HEK293T (cell line): ENCODE measurements around the gene MYOZ2.

Source experiments
- CTCF ChIA-PET: fragments of 350-600 bp; formaldehyde crosslinking; extraction: SDS; loops from one replicate; lab custom pipeline; 2021; ENCODE audit warnings: antibody characterized with exemption, inconsistent platforms; lab: Yijun Ruan, JAX
- POLR2A ChIA-PET: fragments of 350-600 bp; formaldehyde crosslinking; extraction: SDS; loops from one replicate; lab custom pipeline; 2020; ENCODE audit warnings: antibody characterized with exemption, inconsistent platforms; lab: Yijun Ruan, JAX
- DNase-seq: peaks from one replicate; pipeline ENCODE4 v3.0.0; 2012; ENCODE audit warnings: mixed read lengths; ENCODE audit errors: extremely low spot score
- ARNT ChIP-seq: fragments of 450-650 bp; IDR thresholded peaks from 2 replicates; pipeline ENCODE4 v1.6.1; 2017; ENCODE audit warnings: mild to moderate bottlenecking
- BHLHE40 ChIP-seq: fragments of 450-650 bp; IDR thresholded peaks from 2 replicates; pipeline ENCODE4 v1.6.1; 2016; ENCODE audit warnings: mild to moderate bottlenecking, moderate library complexity, borderline replicate concordance
- CTBP1 ChIP-seq: fragments of 450-650 bp; IDR thresholded peaks from 2 replicates; pipeline ENCODE4 v1.6.1; 2016; ENCODE audit warnings: borderline replicate concordance
- ELF4 ChIP-seq: fragments of 450-650 bp; IDR thresholded peaks from 2 replicates; pipeline ENCODE4 v1.6.1; 2017; ENCODE audit warnings: antibody characterized with exemption
- FOXA1 ChIP-seq: fragments of 450-650 bp; IDR thresholded peaks from 2 replicates; pipeline ENCODE4 v1.6.1; 2016; ENCODE audit warnings: mild to moderate bottlenecking
- FOXK2 ChIP-seq: fragments of 450-650 bp; IDR thresholded peaks from 2 replicates; pipeline ENCODE4 v1.6.1; 2016; ENCODE audit warnings: mild to moderate bottlenecking
- FOXM1 ChIP-seq: fragments of 450-650 bp; IDR thresholded peaks from 2 replicates; pipeline ENCODE4 v1.6.1; 2017; ENCODE audit warnings: mild to moderate bottlenecking, borderline replicate concordance
- HDGF ChIP-seq: fragments of 450-650 bp; IDR thresholded peaks from 2 replicates; pipeline ENCODE4 v1.6.1; 2017; ENCODE audit warnings: antibody characterized with exemption, borderline replicate concordance
- L3MBTL2 ChIP-seq: fragments of 450-650 bp; conservative IDR thresholded peaks from 2 replicates; pipeline ENCODE4 v1.6.1; 2016; ENCODE audit warnings: mild to moderate bottlenecking
- LEF1 ChIP-seq: fragments of 450-650 bp; IDR thresholded peaks from 2 replicates; pipeline ENCODE4 v1.6.1; 2017; ENCODE audit warnings: mild to moderate bottlenecking, borderline replicate concordance
- NFRKB ChIP-seq: fragments of 450-650 bp; IDR thresholded peaks from 2 replicates; pipeline ENCODE4 v1.6.1; 2016; ENCODE audit warnings: mild to moderate bottlenecking, moderate library complexity
- PKNOX1 ChIP-seq: fragments of 450-650 bp; IDR thresholded peaks from 2 replicates; pipeline ENCODE4 v1.6.1; 2016
- SP1 ChIP-seq: fragments of 450-650 bp; IDR thresholded peaks from 2 replicates; pipeline ENCODE4 v1.6.1; 2017
- SUZ12 ChIP-seq: fragments of 450-650 bp; IDR thresholded peaks from 2 replicates; pipeline ENCODE4 v1.6.1; 2016; ENCODE audit warnings: mild to moderate bottlenecking
- TARDBP ChIP-seq: fragments of 450-650 bp; IDR thresholded peaks from 2 replicates; pipeline ENCODE4 v1.6.1; 2016
- ZNF384 ChIP-seq: fragments of 450-650 bp; IDR thresholded peaks from 2 replicates; pipeline ENCODE4 v1.6.1; 2016

The MYOZ2 gene

GRCh38 chr4:119211867-119212233 lies 76.2 kb downstream of the MYOZ2 start:
- TF ChIP-seq ARNT: no peak
- TF ChIP-seq BHLHE40: no peak
- no peak for TF ChIP-seq NFRKB
- no peak for TF ChIP-seq SUZ12
- TF ChIP-seq CTBP1: no peak
- no peak for TF ChIP-seq PKNOX1
- no peak for TF ChIP-seq FOXK2
- TF ChIP-seq FOXA1: no peak
- no peak for TF ChIP-seq SP1
- no peak for TF ChIP-seq LEF1
- no peak for TF ChIP-seq HDGF
- no peak for TF ChIP-seq FOXM1
- TF ChIP-seq TARDBP: no peak
- TF ChIP-seq ELF4: no peak; the same call in 1 of the 2 replicates
- no peak for TF ChIP-seq ZNF384
- no peak; the same call in 1 of the 2 replicates for TF ChIP-seq L3MBTL2
- no peak for DNase-seq
- POLR2A ChIA-PET: interaction anchor here (0.7 to 2.0 kb wide), 16 partner anchors 9 to 212 kb away, joined by 3 to 14 read pairs (median 5); a partner anchor contains a TSS
- CTCF ChIA-PET: no interaction called here

- ChIA-PET CTCF (interaction anchor here (0.8 to 1.2 kb wide), 2 partner anchors 126 to 172 kb away, joined by 3 to 4 read pairs; no protein-coding TSS in a partner anchor), POLR2A (interaction anchor here (0.6 to 2.0 kb wide), 30 partner anchors 9 to 213 kb away, joined by 3 to 14 read pairs (median 4); a partner anchor contains a TSS)
- TF ChIP-seq NFRKB: no peak
- TF ChIP-seq BHLHE40: no peak
- TF ChIP-seq ELF4: peak; percentile 78
- peak; percentile 64; the same call in 1 of the 2 replicates for TF ChIP-seq PKNOX1
- TF ChIP-seq FOXM1: no peak
- TF ChIP-seq L3MBTL2: peak; percentile 82
- TF ChIP-seq LEF1: no peak
- no peak for TF ChIP-seq FOXK2
- TF ChIP-seq HDGF: no peak
- peak; percentile 98 for DNase-seq
Observed at GRCh38 chr4:119212234-119212963, 76.8 kb downstream of the MYOZ2 start, which contains the start of gene USP53. Gene USP53, plus strand, starts transcription at chr4:119212713. Its CDS starts 27,047 bp downstream, at chr4:119239760.

DNA sequence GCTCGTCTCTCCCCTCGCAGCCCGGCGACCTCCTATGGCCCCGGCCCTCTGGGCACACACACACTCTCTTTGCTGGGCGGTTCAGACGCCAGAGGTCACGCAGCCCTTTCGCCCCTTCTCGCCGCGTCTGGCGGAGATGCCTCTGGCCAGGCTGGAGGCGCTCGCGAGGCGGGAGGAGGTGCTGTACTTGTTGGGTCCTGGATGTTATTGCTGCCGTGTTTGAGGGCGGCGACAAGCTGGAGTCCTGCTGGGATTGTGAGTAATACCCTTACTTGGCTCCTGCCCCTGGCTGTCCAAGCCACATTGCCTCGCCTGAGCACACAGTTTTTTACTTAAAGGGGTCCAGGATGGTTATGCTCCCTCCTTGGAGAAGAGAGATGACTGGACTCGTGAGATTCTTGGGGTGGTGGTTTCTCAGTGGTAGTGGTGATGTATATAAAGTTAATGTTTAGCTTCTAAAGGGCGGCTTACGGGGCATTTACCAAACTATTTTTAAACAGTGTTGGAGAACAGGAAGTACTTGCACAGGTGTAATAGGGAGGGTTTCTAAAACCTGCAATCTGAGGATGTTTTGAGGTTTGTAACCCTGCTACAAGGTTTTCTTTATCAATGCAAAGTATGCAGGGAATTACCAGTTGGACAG lies 77.5 kb downstream of the MYOZ2 start:
- no peak for TF ChIP-seq NFRKB
- no peak for TF ChIP-seq SUZ12
- TF ChIP-seq TARDBP: no peak
- no peak for TF ChIP-seq FOXA1
- POLR2A ChIA-PET: interaction anchor here (0.6 to 2.0 kb wide), 25 partner anchors 8 to 183 kb away, joined by 3 to 14 read pairs (median 4); a partner anchor contains a TSS

DNA sequence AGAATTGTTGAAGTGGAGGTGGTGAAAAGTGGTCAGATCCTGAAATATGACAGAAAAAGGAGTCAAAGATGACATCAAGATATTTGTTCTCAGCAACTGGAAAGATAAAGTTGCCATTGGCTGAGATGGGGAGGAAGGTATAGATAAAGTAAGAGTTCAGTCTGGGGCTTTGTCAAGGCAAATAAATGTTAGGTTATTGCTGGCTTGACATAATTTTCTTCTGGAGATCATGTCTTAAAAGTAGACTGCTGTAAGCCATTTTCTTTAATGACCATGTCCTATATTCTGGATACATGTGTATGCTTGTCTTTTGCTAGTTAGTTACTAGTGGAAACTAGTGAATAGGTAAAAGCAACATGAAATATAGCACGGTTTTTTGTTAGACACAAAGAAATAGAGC lies 82.5 kb downstream of the MYOZ2 start:
- TF ChIP-seq SUZ12 (no peak), TARDBP (no peak), ZNF384 (no peak), HDGF (no peak), FOXM1 (no peak), NFRKB (no peak), ELF4 (no peak), PKNOX1 (no peak), FOXA1 (no peak), FOXK2 (no peak), ARNT (no peak), LEF1 (no peak), CTBP1 (no peak)
- no peak for DNase-seq
- POLR2A ChIA-PET: no interaction called here
- CTCF ChIA-PET: no interaction called here

More for the DNA sequence above, 77.5 kb downstream of the MYOZ2 start:
- CTCF ChIA-PET: interaction anchor here (0.7 to 1.2 kb wide), 3 partner anchors 83 to 172 kb away, joined by 3 to 4 read pairs (median 3); no protein-coding TSS in a partner anchor
- peak; percentile 79 for DNase-seq

DNA sequence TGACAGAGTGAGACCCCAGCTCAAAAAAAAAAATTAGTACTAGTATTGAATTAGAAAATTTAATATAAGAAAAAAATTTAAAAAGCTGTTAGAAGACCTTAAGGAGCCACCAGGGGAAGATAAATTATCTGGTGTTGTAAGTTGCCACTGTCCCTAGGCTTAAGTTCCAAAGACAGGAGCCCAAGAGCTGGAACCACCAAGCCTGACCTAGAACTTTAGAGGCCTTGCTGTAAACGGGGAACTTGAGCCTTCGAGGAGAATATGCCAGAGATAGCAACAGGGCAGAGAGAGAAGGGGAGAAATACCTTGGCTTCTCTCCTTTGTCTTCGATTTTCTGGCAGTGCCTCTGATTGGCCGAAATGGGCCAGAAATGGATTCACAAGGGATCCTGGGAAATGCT lies 85.8 kb downstream of the MYOZ2 start:
- DNase-seq: no peak
- POLR2A ChIA-PET: interaction anchor here (2.5 kb wide), 1 partner anchor 9 kb away, joined by 11 read pairs; the partner anchor contains the start of gene USP53
- CTCF ChIA-PET: no interaction called here
- TF ChIP-seq LEF1 (no peak), ELF4 (no peak), ARNT (no peak), FOXK2 (no peak), SUZ12 (no peak), FOXM1 (no peak), NFRKB (no peak), BHLHE40 (no peak), SP1 (no peak), HDGF (no peak), FOXA1 (no peak)

GRCh38 chr4:119227690-119228089 lies 92.1 kb downstream of the MYOZ2 start:
- TF ChIP-seq HDGF (no peak), L3MBTL2 (no peak), ZNF384 (no peak)
- DNase-seq: no peak
- ChIA-PET CTCF (no interaction called here), POLR2A (interaction anchor here (3.4 kb wide), 1 partner anchor 15 kb away, joined by 14 read pairs; the partner anchor contains the start of gene USP53)
